ENCODE measurements around the gene TEF.

DNA sequence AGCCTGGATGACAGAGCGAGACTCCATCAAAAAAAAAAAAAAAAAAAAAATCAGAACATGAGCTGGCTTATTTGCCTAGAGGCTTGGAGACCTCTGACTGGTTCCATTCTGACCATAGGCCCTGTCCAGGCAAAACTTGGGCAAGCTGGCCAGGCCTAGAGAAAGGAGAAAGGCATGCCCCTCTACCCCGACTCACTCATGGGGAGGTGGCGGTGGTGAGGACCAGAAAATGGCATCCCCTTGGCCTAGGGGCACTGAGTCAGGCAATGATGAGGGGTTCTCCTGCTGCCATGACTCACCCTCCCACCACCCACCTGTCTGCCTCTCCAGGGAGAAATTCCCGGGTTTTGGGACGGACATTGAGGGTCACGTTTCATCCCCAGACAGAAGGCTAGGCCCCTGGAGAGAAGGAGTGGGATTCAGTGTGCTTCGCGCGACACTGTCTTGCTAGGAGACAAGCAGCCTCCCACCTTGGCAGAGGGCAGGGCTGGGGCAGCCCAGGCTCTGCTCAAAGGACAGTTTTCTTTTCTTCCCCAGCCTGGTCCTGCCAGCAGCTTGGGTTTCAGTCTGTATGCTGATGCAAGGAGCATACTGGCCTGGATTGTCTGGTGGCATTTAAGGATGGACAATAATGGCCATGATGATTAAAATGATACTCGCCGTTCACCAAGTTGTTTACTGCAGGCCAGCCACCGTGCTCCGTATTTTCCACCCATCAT, 47.6 kb downstream of the TEF start:
- TF ChIP-seq, protein P1, sequence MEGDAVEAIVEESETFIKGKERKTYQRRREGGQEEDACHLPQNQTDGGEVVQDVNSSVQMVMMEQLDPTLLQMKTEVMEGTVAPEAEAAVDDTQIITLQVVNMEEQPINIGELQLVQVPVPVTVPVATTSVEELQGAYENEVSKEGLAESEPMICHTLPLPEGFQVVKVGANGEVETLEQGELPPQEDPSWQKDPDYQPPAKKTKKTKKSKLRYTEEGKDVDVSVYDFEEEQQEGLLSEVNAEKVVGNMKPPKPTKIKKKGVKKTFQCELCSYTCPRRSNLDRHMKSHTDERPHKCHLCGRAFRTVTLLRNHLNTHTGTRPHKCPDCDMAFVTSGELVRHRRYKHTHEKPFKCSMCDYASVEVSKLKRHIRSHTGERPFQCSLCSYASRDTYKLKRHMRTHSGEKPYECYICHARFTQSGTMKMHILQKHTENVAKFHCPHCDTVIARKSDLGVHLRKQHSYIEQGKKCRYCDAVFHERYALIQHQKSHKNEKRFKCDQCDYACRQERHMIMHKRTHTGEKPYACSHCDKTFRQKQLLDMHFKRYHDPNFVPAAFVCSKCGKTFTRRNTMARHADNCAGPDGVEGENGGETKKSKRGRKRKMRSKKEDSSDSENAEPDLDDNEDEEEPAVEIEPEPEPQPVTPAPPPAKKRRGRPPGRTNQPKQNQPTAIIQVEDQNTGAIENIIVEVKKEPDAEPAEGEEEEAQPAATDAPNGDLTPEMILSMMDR (IDR thresholded peaks at IDR 0.05; ENCODE audit: poor library complexity) = no peak
- TF ChIP-seq EZH2phosphoT487 (IDR thresholded peaks at IDR 0.05; ENCODE audit: low read depth, severe bottlenecking, unreplicated experiment) (no peak), EZH2 (IDR thresholded peaks at IDR 0.05; ENCODE audit: borderline replicate concordance) (no peak)
